Gastrocnemius medialis (tissue), 4 donors: ENCODE results near the gene PBXIP1. TPM values are rescaled to one million over a fixed set of nuclear protein-coding genes. Genes with fewer than 3 reads are reported as not detected.
A peak's percentile ranks its signal among the peaks of the same experiment; 100 is the strongest.

Experiments
- ATAC-seq, 2 donors: fragments of 150-250 bp; one replicate each; pipeline ENCODE4 v1.9.1; 2016
- DNase-seq, 2 donors: peaks; one replicate each; pipeline ENCODE4 v3.0.0-alpha.2; 2019
- H3K27ac ChIP-seq, 4 donors: fragments of 200-600 bp; sonication (generic); 1 replicate in 1 of 4; 2 replicates in 3 of 4; pipeline ENCODE4 v1.5.1; 2016 to 2018; ENCODE audit warnings: mild to moderate bottlenecking in 2 of 4, moderate library complexity in 1 of 4
- H3K27me3 ChIP-seq, 3 donors: fragments of 200-600 bp; sonication (generic) in 2 of 3; 1 replicate in 1 of 3; 2 replicates in 2 of 3; pipeline versions ENCODE4 v1.5.1 to v1.6.0; 2016 to 2019; ENCODE audit warnings: mild to moderate bottlenecking in 1 of 3, moderate library complexity in 1 of 3
- H3K36me3 ChIP-seq, 2 donors: fragments of 200-600 bp; sonication (generic) in 1 of 2; one replicate each; pipeline ENCODE4 v1.5.1; 2017 to 2018
- H3K4me1 ChIP-seq, 2 donors: fragments of 200-600 bp; sonication (generic) in 1 of 2; one replicate each; pipeline ENCODE4 v1.5.1; 2016 to 2017; ENCODE audit warnings: mild to moderate bottlenecking in 2 of 2
- H3K4me3 ChIP-seq, 4 donors: fragments of 200-600 bp; sonication (generic) in 3 of 4; 1 replicate in 1 of 4; 2 replicates in 3 of 4; pipeline ENCODE4 v1.5.1; 2016 to 2019; ENCODE audit warnings: mild to moderate bottlenecking in 2 of 4
- H3K9me3 ChIP-seq, 3 donors: fragments of 200-600 bp; sonication (generic) in 2 of 3; 1 replicate in 1 of 3; 2 replicates in 2 of 3; pipeline ENCODE4 v1.5.1; 2016 to 2019
- CTCF ChIP-seq, 5 experiments: fragments of 450-650 bp in 3 of 5; fragments of 200-600 bp in 2 of 5; sonication (generic) in 2 of 5; IDR thresholded peaks in 4 of 5; conservative IDR thresholded peaks in 1 of 5; 1 replicate in 4 of 5; 2 replicates in 1 of 5; pipeline ENCODE4 v1.5.1; 2016 to 2019; ENCODE audit warnings: antibody characterized with exemption in 5 of 5, mild to moderate bottlenecking in 3 of 5, moderate library complexity in 3 of 5
- POLR2A ChIP-seq, 2 donors: fragments of 450-650 bp; IDR thresholded peaks; one replicate each; pipeline ENCODE4 v1.6.1; 2017; ENCODE audit warnings: antibody characterized with exemption in 2 of 2, mild to moderate bottlenecking in 2 of 2, moderate library complexity in 2 of 2
- in situ Hi-C, 4 donors: fragments of 200-750 bp; cut with MboI; loops; one replicate each; pipeline versions ENCODE4 v1.15.0 to v1.8.0; 2017; ENCODE audit warnings: low sequenced_read_pairs in 4 of 4
- intact Hi-C: fragments of 100-400 bp; cut with DNase I; formaldehyde crosslinking; loops from one replicate; pipeline ENCODE4 v1.15.1; 2023; ENCODE audit warnings: low total_unique reads
- total RNA-seq, 4 donors: library from RNA; depleted of rRNA; stranded (reverse); fragments of >200 nt; gene quantifications; one replicate each; pipeline versions ENCODE4 v1.1.0 to v1.2.3, GENCODE V29; 2016

The PBXIP1 gene
- total RNA-seq, 4 donors from 2014 or later = 126 to 171 (median 165) TPM

DNA sequence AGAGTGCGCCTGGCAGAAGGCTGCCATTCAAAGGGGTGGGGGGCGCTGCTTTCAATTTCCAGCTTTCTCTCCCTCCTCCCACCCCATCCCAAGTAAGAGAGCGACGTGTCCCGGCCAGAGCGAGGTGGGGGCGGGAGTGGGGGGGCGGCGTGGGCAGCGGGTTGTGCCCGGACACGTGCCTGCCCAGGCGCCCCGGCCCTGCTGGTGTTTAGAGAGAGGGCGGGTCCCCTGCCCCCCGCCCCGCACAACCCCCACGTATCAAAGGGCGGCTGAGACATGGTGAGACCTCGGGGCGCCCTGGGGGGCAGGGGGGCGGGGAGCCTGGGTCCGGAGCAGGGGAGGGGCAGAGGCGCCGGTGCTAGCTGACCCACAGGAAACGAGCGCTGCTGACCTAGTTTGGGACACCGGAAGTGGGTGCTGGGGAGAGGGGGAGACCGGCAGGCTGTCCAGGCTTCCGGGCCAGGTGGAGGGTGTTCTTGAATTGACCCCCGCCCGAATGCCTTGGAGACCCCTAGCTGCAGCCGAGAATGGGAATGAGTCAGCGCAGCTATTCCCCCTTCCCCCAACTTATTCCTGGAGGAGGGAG lies 48.0 kb upstream of the PBXIP1 start:
- in situ Hi-C loops (no loop called here), intact Hi-C loops (loop anchor here (5.0 to 10.0 kb wide), 5 partner anchors 133 to 1491 kb away; partner anchors contain the start of genes SLC50A1 and UBE2Q1)
- DNase-seq (peak; percentile 87 to 88), ATAC-seq (peak; percentile 14 to 22)
- peaks cover 44 to 64% of the 10 kb centered on the region in 2 donors for H3K4me1 ChIP-seq
- TF ChIP-seq CTCF (IDR thresholded peaks at IDR 0.05 in 4 of 5, conservative IDR thresholded peaks at IDR 0.05 in 1 of 5) (no peak), POLR2A (IDR thresholded peaks at IDR 0.05) (peak; percentile 44 to 62)
- H3K27me3 ChIP-seq = no peaks in the 10 kb centered on the region
- peak overlapping the region; percentile 95 to 99 (median 98) for H3K27ac ChIP-seq
- no peaks in the 10 kb centered on the region for H3K36me3 ChIP-seq
- H3K9me3 ChIP-seq = no peaks in the 10 kb centered on the region
- peak overlapping the region; percentile 94 to 99 (median 96) for H3K4me3 ChIP-seq

- no peaks in the 10 kb centered on the region for H3K27me3 ChIP-seq
- intact Hi-C loops (loop anchor here (5.0 to 10.0 kb wide), 5 partner anchors 134 to 1492 kb away; partner anchors contain the start of genes SLC50A1 and UBE2Q1), in situ Hi-C loops (no loop called here)
- H3K36me3 ChIP-seq = no peaks in the 10 kb centered on the region
- no peaks in the 10 kb centered on the region for H3K9me3 ChIP-seq
- H3K4me1 ChIP-seq = peaks cover 46 to 63% of the 10 kb centered on the region in 2 donors
- ATAC-seq (no peak), DNase-seq (no peak)
- TF ChIP-seq POLR2A (IDR thresholded peaks at IDR 0.05) (no peak), CTCF (IDR thresholded peaks at IDR 0.05 in 4 of 5, conservative IDR thresholded peaks at IDR 0.05 in 1 of 5) (no peak)
- peak overlapping the region; percentile 94 to 99 (median 96) for H3K4me3 ChIP-seq
- peak overlapping the region; percentile 95 to 99 (median 98) for H3K27ac ChIP-seq
Observed at GRCh38 chr1:155003227-155003765, 47.4 kb upstream of the PBXIP1 start.

GRCh38 chr1:155002464-155003226 lies 46.7 kb upstream of the PBXIP1 start, which contains the start of gene ZBTB7B:
TSS of gene ZBTB7B (plus strand) at chr1:155002802. CDS start at chr1:155014661, 11,859 bp downstream.
- peak; percentile 2 to 14 for ATAC-seq
- no peaks in the 10 kb centered on the region for H3K9me3 ChIP-seq
- intact Hi-C loops = loop anchor here (1.0 to 10.0 kb wide), 6 partner anchors 15 to 1492 kb away; partner anchors contain the start of genes SLC50A1 and UBE2Q1
- no peaks in the 10 kb centered on the region for H3K36me3 ChIP-seq
- H3K4me1 ChIP-seq = peaks cover 41 to 60% of the 10 kb centered on the region in 2 donors
- H3K4me3 ChIP-seq = peak within 1 kb of the TSS; percentile 94 to 99 (median 96)
- H3K27me3 ChIP-seq = no peaks in the 10 kb centered on the region
- DNase-seq = peak in 1 of 2 donors; percentile 54
- H3K27ac ChIP-seq = peak within 1 kb of the TSS; percentile 95 to 99 (median 98)
- in situ Hi-C loops = no loop called here
- no peak for TF ChIP-seq CTCF (IDR thresholded peaks at IDR 0.05 in 4 of 5, conservative IDR thresholded peaks at IDR 0.05 in 1 of 5)
- peak in 1 of 2 donors; percentile 12 for TF ChIP-seq POLR2A (IDR thresholded peaks at IDR 0.05)

DNA sequence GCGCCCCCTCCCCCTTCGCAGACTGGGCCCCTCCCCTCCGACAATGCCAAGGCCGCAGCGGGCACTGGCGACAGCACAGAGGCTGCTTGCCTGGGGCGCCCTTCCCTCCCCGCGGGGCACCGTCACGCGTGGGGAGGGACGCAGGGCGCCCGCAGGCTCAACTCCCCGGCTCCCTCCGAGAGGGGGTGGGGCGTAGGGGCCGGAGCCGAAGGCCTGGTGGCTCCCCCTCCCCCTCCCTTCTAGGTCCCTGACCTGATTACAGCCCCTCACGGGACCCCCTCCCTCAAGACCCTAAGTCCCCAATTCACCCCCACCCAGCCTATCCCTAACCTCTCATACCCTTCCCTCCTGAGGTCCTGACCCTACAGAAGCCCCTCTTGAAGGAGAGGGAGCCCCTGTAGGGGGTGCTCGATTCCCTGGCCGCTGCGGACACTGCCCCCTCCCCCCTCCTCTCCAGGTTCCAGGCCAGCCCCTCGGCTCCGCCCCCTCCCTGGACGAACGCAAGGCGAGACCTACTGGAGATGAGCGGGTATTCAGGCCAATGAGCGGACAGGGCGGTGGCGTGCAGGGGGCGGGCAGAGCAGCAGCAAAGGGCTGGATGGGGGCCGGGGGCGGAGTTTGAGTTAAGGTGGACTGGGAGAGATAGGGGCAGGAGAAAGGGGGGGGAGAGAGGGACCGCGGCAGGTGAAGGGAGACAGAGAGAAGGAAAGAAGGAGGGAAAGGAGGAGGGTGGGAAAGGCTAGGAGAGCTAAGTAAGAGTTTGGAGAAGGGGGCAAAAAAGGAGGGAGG lies 46.0 kb upstream of the PBXIP1 start:
- intact Hi-C loops (loop anchor here (1.0 to 10.0 kb wide), 8 partner anchors 15 to 1493 kb away; partner anchors contain the start of genes FLAD1, PMVK, SLC50A1 and UBE2Q1), in situ Hi-C loops (no loop called here)
- H3K4me3 ChIP-seq = peak overlapping the region; percentile 83 to 99 (median 94)
- peak; percentile 100 for DNase-seq
- no peaks in the 10 kb centered on the region for H3K27me3 ChIP-seq
- H3K9me3 ChIP-seq = no peaks in the 10 kb centered on the region
- peak; percentile 45 to 54 for ATAC-seq
- peak; percentile 90 to 92 for TF ChIP-seq POLR2A (IDR thresholded peaks at IDR 0.05)
- peak in 2 of 5 experiments; percentile 13 to 55 for TF ChIP-seq CTCF (IDR thresholded peaks at IDR 0.05 in 4 of 5, conservative IDR thresholded peaks at IDR 0.05 in 1 of 5)
- H3K36me3 ChIP-seq = no peaks in the 10 kb centered on the region
- peak overlapping the region; percentile 95 to 99 (median 98) for H3K27ac ChIP-seq
- H3K4me1 ChIP-seq = peaks cover 34 to 52% of the 10 kb centered on the region in 2 donors
